Esophagus muscularis mucosa (tissue), 4 donors: ENCODE data around the gene KHSRP.

Source experiments
- EP300 ChIP-seq: sonication (generic); formaldehyde crosslinking; IDR thresholded peaks from one replicate; pipeline ENCODE4 v1.6.1; 2017; ENCODE audit warnings: antibody characterized with exemption
- POLR2A ChIP-seq: fragments of 450-650 bp; IDR thresholded peaks from one replicate; pipeline ENCODE4 v1.6.1; 2017; ENCODE audit warnings: antibody characterized with exemption, moderate library complexity, mild to moderate bottlenecking, low read depth
- TF ChIP-seq, protein P1 (sequence below), 3 experiments: fragments of 200-600 bp in 2 of 3; fragments of 450-650 bp in 1 of 3; sonication (generic) in 2 of 3; IDR thresholded peaks; one replicate each; pipeline ENCODE4 v1.5.1; 2017 to 2019; ENCODE audit warnings: antibody characterized with exemption in 3 of 3, mild to moderate bottlenecking in 2 of 3, moderate library complexity in 1 of 3

DNA sequence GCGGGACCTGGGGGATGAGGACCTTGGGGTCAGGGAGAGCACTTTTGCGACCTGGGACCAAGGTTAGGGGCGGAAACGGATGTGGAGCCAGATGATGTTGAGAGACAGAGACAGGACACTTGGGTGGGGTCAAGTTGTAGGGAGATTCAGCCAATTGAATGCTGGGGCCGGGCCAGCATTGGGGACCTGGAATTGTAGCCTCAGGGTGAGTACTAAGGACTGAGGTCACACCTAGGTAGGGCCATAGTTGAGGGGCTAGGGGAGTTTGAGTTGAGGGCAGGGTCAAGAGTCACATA is 50.9 kb downstream of the KHSRP start:
- TF ChIP-seq, protein P1, sequence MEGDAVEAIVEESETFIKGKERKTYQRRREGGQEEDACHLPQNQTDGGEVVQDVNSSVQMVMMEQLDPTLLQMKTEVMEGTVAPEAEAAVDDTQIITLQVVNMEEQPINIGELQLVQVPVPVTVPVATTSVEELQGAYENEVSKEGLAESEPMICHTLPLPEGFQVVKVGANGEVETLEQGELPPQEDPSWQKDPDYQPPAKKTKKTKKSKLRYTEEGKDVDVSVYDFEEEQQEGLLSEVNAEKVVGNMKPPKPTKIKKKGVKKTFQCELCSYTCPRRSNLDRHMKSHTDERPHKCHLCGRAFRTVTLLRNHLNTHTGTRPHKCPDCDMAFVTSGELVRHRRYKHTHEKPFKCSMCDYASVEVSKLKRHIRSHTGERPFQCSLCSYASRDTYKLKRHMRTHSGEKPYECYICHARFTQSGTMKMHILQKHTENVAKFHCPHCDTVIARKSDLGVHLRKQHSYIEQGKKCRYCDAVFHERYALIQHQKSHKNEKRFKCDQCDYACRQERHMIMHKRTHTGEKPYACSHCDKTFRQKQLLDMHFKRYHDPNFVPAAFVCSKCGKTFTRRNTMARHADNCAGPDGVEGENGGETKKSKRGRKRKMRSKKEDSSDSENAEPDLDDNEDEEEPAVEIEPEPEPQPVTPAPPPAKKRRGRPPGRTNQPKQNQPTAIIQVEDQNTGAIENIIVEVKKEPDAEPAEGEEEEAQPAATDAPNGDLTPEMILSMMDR (IDR thresholded peaks at IDR 0.05): no peak
- TF ChIP-seq EP300 (no peak), POLR2A (no peak)
